Measurements from ENCODE around the gene SLA2.
"Not testable (repeated sequence)": the region's sequence is repeated elsewhere in the genome, so short reads cannot be mapped to it uniquely, and the experiment has no call there.

Gene SLA2

GRCh38 chr20:36644706-36645095 lies 1.3 kb downstream of the SLA2 start:
- no peak for DNase-seq

DNA sequence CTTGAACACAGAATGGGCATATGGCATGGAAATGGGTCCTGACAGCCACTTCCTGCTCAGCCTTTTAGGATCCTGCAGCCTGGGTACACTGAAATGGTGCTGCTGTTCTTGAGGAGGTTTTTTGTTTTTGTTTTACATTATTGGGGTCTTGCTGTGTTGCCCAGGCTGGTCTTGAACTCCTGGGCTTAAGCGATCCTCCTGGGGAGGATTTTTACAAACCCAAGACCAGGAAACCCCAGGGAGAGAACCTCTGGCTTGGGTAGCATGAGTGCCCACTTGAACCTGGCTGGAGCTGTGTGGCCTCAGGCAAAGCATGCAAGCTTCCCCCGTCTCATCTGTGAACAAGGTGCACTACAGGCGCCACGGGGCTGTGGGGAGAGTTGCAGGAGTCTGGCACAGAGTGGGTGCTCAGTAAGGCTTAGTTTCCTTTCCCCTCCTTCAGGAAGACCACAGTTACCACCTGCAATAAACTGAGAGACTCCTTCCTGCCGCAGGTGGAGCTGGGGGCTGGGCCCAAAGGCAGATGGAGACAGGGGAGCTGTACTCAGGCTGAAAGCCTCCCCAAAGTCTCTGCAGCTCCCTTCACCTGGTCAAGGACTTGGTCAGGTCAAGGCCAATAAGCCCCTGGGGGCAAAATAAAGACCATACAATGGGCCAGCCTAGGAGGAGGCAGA lies 1.8 kb downstream of the SLA2 start:
- DNase-seq, result no peak

DNA sequence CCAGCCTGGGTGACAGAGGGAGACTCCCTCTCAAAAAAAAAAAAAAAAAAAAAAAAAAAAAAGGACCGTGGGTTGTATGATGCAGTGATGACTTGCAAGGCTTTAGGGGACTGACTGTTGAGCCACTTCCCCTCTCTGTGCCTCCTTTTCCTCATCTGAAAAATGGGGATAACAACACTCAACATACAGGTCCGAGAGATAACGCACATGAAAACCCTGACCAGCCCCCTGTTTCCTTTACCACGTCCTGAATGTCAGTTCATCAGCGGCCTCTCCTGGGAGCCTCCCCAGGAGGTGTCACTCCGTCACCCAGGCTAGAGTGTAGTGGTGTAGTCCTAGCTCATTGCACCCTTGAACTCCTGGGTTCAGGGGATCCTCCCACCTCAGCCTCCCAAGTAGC lies 3.9 kb downstream of the SLA2 start:
- DNase-seq, result no peak

DNA sequence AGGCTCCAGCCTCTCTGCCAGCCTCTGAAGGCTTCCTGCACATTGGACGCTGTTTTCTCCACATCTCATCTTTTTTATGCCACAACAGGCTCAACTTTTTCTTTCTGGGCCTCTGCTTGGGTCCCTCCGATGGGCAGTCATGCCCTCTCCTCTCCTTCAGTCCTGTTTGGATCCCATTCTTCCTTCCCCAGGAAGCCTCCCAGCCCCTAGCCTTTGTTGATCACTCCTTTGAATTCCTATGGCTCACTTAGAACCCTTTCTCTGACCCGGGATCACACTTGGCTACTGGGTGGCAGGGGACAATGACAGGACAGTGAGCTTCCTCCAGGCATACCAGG lies 4.5 kb downstream of the SLA2 start:
- no peak for DNase-seq

GRCh38 chr20:36638876-36639400 lies 7.1 kb downstream of the SLA2 start:
- not testable (repeated sequence) for DNase-seq

DNA sequence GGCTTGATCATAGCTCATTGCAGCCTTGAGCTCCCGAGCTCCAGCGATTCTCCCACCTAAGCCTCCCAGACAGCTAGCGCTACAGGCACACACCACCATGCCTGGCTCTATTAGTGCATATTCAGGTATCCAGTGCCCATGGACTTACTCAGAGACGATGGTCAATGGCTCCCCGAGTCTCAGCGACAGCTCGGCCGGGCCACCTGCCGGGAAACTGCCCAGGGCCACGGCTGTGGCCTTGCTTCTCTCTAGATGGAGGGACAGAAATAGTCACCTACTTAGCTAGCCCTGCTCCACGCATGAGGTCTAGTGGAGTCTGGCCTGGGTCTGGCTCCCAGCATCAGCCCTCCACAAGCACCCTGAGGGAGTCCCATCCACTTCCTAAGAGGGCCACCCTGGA lies 11.7 kb downstream of the SLA2 start:
- DNase-seq, result no peak

DNA sequence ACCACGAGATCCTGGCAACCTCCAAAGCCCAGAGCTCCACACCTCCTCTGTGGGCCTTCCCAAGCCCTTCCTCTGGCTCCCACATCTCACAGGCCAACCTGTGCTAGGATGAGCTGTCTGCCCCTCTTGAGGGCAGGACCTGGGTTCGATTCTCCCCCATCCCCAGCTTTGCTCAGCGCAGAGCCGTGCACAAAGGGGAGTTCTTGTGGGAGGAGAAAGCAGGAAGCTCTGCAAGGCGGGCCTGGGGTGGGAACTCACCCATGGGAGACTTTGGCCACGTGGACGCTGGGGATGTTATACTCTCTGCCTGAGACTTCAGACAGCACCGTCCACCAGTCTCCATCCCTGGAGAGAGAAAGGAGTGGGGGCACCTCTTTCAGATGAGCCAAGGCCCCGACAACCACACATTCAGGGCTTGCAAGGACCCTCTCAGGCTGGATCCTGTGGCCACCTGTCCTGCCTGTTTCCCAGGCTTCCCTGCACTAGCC lies 12.7 kb downstream of the SLA2 start:
- no peak for DNase-seq

- DNase-seq, result no peak
Observed at GRCh38 chr20:36632487-36633284, 13.3 kb downstream of the SLA2 start.

GRCh38 chr20:36632147-36632486 lies 13.9 kb downstream of the SLA2 start:
- no peak for DNase-seq

DNA sequence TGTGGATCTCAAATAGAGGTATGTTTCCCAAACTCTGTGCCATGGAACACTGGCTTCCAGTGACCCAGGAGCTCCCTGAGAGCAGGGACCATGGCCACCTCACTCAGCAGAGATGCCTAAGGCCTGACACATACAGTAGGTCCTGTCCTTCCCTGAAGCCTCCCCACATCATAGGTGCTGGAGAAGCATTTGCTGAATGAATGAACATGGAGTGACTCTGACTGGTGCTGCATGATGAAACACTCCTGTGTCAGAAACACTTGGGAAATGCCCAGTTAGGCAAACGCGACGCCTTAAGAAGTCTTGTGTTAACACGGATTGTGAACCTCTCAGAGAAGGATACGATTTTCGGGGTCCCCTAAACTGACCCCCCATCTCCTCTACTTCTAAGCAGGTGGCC lies 14.3 kb downstream of the SLA2 start:
- DNase-seq, result no peak

- DNase-seq, result no peak
Observed at GRCh38 chr20:36629719-36630681, 16.0 kb downstream of the SLA2 start.

- no peak for DNase-seq
Observed at GRCh38 chr20:36628076-36628475, 17.9 kb downstream of the SLA2 start.

GRCh38 chr20:36624944-36625324 lies 21.1 kb downstream of the SLA2 start:
- DNase-seq, result no peak

GRCh38 chr20:36624068-36624943 lies 21.7 kb downstream of the SLA2 start:
- DNase-seq, result no peak

GRCh38 chr20:36623444-36623843 lies 22.6 kb downstream of the SLA2 start:
- no peak for DNase-seq

DNA sequence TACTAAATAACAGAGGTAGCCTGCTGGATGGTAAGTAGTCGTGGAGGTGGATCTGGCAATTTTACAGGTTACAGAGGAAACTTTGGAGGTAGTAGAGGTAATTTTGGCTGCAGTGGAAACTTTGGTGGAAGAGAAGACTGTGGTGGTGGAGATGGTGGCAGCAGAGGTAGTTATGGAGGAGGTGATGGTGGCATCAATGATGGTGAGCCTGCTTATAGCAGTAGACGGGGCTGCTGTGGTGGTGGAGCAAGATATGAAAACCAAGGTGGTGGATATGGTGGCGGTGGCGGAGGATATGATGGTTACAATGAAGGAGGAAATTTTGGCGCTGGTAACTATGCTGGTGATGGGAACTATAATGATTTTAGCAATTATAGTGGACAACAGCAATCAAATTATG lies 25.1 kb downstream of the SLA2 start:
- no peak for DNase-seq

- DNase-seq, result no peak
Observed at GRCh38 chr20:36614781-36615557, 31.0 kb downstream of the SLA2 start.

DNA sequence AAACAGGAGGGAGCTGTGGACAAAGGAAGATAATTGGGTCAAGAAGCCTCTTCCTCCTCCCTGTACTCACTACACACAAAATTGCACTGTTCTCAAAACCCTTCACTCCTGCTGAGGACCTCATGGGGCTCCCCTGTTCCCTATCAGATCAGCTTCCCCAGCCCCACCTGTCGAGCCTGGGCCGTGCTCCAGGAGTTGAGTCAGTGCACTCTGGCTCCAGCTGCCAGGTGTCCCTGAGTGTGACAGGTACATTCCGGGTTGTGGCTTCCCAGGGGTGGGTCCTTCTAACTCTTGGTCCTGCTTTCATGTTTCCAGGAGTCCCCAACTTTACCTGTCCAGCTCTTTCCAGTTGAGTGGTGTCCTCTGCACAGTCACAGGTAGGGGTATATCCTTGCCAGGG lies 32.0 kb downstream of the SLA2 start:
- no peak for DNase-seq

GRCh38 chr20:36611625-36612024 lies 34.4 kb downstream of the SLA2 start:
- no peak for DNase-seq

- DNase-seq, result not testable (repeated sequence)
Observed at GRCh38 chr20:36608388-36608728, 37.6 kb downstream of the SLA2 start.

DNA sequence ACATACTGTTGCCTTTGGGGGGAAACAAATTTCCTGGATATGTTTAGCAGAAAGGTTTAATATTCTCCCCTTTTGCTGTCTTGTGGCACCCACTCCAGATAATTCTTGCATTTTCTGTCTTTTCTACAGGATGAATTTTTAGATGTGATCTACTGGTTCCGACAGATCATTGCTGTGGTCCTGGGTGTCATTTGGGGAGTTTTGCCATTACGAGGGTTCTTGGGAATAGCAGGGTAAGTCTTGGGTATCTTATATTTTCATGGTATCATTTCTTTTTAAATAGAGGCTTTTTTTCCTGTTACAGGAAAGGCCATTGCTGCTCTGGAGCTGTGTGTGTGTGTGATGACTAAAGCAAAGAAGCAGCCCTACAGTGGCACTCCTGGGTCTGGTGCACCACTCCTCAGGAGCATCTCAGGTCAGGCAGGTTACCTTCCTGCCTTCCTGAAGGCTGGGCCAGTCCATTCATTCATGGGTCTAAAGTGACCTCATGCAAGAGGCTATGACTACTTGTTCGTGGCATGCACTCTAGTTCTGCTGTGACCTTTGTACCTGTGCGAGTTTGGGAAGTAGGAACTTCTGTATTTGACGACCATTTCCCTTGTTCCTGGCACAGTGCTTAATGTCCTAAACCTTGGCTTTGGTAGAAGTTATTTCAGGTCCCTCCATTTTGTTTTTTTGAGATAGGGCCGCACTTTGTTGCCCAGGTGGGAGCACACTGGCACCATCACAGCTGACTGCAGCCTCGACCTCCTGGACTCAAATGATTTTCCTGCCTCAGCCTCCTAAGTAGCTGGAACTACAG lies 38.2 kb downstream of the SLA2 start:
- DNase-seq, result no peak
